HL-60/S4 (cell line): ENCODE results near the gene NDUFV3.
"Not testable (repeated sequence)": the region's sequence is repeated elsewhere in the genome, so short reads cannot be mapped to it uniquely, and the experiment has no call there.

Experiments used
- in situ Hi-C: fragments of 300-500 bp; cut with MboI; formaldehyde crosslinking; loops from 2 replicates; pipeline ENCODE4 v1.14.3; 2022; ENCODE audit warnings: low sequenced_read_pairs

NDUFV3 gene

DNA sequence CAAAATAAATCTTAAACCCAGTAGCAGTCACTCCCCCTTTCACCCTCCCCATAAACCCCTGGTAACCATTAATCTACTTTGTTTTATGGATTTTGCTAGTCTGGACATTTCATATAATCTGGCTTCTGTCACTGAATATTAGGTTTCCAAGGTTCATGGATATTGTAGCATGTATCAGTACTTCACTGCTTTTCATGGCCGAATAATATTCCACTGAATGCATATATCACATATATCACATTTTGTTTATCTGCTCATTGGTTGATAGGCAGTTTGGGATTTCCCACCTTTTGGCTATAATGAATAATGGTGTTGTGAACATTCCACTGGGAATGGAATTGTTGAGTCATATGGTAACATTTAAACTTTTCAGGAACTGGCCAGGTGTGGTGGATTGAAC lies 9.2 kb upstream of the NDUFV3 start:
- in situ Hi-C loops: no loop called here

- in situ Hi-C loops: no loop called here
Observed at GRCh38 chr21:42887326-42887725, 5.8 kb upstream of the NDUFV3 start.

- in situ Hi-C loops: no loop called here
Observed at GRCh38 chr21:42892582-42892930, 553 bp upstream of the NDUFV3 start.

DNA sequence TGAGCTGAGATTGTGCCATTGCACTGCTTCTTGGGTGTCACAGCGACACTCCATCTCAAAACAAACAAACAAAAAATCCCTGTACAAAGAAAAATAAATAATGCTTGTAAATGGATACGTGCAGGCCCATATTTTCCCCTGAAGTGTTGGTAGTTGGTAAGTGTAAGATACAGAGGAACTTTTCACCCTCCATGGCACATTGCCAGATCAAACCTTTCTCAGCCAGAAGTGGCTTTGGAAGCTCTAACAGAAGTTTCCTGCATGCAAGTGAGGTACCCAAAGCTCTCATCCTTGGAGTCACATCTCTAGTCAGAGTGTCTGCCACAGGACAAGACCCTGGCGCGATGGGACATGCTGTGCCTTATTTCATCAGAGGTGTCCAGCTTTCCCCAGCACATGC lies 7.3 kb downstream of the NDUFV3 start:
- in situ Hi-C loops: no loop called here

DNA sequence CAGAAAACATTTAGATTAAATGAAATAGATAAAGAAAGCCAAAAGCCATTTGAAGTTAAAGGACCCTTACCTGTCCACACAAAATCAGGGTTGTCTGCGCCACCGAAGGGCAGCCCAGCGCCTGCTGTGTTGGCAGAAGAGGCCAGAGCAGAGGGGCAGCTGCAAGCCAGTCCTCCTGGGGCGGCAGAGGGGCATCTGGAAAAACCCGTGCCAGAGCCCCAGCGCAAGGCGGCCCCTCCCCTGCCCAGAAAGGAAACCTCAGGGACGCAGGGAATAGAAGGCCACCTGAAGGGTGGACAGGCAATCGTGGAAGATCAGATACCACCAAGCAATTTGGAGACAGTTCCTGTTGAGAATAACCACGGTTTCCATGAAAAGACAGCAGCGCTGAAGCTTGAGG lies 10.7 kb downstream of the NDUFV3 start:
- in situ Hi-C loops: no loop called here

DNA sequence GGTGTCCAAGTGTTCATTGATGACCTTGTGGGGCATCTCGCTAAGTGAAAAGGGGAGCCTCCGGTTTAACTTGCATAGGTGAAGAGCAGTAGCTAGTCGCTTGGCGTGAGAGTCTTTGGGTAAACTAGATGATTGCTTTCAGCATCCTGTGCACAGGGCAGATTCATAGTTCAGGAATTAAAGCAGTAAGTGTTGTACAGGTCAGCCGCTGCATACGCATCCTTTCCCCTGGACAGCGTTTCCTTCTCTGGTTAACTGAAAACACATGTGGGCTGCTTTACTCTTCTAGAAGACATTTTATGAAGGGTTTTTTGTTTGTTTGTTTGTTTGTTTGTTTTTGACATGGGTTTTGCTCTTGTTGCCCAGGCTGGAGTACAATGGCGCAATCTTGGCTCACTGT lies 12.1 kb downstream of the NDUFV3 start:
- in situ Hi-C loops: no loop called here

DNA sequence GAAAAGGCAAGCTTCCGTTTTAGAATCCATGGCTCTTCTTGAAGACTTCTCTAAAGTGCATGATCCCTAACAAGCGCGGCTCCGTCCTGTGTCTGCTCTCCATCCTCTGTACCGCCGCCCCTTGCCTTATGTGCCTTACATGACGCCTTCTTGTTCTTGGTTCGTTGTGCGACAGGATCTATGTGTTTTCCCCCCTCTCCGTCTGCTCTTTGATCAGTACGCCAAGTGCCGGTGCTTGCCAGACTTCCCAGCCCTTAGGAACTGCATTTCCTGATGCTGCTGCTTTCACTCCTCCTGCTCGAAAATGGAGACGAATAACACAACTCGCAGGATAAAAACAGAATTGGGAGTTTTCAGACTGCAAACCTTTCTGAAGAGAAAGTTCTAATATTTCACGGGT lies 13.1 kb downstream of the NDUFV3 start:
- in situ Hi-C loops: no loop called here

GRCh38 chr21:42908484-42908883 lies 15.4 kb downstream of the NDUFV3 start:
- in situ Hi-C loops: not testable (repeated sequence)

DNA sequence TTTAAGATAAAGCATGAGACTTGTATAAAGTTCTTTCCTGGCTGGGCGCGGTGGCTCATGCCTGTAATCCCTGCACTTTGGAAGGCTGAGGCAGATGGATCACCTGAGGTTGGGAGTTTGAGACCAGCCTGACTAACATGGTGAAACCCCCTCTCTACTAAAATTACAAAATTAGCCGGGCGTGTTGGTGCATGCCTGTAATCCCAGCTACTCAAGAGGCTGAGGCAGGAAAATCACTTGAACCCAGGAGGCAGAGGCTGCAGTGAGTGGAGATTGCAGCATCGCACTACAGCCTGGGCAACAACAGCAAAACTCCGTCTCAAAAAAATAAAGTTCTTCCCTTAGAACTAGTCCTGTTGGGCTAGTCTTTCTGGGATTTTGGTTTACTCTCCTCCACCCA lies 18.8 kb downstream of the NDUFV3 start:
- in situ Hi-C loops: not testable (repeated sequence)

GRCh38 chr21:42913476-42913875 lies 20.4 kb downstream of the NDUFV3 start:
- in situ Hi-C loops: no loop called here

DNA sequence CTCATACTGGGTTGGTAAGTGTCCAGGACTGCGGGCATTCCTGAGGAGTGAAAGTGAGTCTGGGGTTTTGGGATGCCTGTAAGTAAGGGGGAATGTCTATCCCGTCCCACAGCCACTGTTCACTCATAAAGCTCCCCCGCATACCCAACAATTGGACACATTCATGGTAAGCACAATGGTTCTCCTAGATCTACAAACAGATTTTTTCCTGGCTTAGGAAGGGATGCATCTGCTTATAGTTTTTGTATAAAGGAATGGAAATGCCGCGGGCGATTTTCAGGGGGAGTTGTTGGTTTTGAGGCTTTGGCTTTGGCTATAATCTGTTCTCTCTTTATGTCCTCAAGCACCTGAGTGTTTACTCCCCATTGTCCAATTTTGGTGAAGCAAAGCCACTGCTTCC lies 25.2 kb downstream of the NDUFV3 start:
- in situ Hi-C loops: no loop called here

DNA sequence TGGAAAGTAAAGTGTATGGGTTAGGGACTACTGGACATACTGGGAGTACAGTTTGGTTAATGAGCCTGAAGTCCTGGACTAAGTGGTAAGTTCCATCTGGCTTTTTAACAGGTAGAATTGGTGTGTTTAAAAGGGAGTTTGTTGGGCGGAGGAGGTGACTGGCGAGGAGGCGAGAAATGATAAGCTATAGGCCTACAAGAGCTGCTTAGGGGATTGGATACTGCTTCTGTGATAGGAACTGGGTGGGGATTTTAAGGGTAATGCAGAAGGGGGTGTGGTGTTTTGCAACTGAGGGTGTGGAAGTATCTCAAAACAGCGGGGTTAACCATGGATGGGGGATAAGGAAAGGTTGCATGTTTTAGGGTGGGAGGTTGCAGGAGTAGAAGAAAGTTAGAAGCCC lies 28.8 kb downstream of the NDUFV3 start:
- in situ Hi-C loops: no loop called here

- in situ Hi-C loops: no loop called here
Observed at GRCh38 chr21:42922918-42923317, 29.8 kb downstream of the NDUFV3 start.

DNA sequence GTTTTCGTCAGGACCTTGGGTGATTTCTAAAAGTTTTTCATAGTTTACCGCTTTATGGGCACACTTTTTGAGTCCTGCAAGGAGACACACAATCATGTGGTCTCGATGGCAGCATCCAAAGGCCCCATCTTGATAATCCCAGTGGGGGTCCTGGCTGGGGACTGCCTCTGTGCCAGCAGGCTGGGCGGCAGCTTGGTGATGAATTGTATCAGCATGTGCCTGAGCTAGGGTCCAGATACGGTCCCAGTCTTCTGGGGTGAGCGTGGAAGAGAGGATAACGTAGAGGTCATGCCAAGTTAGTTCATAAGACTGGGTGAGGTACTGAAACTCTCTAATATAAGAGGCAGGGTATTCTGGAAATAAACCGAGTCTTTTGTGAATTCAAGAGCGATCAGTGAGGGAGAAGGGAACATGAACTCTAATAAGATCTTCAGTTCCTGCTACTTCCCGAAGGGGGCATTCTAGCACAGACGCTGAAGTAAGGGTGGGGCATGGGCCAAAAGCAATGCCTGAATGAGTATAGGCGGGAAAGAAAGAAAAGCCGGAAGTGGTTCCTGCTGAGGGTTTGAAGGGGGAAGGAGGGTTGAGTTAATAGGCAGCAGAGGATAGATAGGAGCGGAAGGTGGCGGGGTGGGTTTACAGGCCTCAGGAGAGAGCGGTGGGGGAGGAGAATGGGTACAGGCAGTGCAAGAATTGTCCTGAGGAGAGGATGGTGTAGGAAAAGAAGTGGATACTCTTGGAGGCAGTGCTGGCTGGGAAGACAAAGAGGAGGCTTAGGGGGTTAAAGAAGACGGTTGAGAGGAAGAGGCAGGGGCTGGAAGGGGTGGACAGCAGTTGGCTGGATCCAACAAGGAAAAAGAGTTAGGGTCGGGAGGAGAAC lies 30.7 kb downstream of the NDUFV3 start:
- in situ Hi-C loops: no loop called here

GRCh38 chr21:42924433-42924751 lies 31.3 kb downstream of the NDUFV3 start:
- in situ Hi-C loops: no loop called here

- in situ Hi-C loops: no loop called here
Observed at GRCh38 chr21:42925114-42925926, 32.2 kb downstream of the NDUFV3 start, which contains the start of gene ERVH48-1. Gene ERVH48-1, minus strand, starts transcription at chr21:42925630. Its CDS starts 6,624 bp downstream, at chr21:42919006.

DNA sequence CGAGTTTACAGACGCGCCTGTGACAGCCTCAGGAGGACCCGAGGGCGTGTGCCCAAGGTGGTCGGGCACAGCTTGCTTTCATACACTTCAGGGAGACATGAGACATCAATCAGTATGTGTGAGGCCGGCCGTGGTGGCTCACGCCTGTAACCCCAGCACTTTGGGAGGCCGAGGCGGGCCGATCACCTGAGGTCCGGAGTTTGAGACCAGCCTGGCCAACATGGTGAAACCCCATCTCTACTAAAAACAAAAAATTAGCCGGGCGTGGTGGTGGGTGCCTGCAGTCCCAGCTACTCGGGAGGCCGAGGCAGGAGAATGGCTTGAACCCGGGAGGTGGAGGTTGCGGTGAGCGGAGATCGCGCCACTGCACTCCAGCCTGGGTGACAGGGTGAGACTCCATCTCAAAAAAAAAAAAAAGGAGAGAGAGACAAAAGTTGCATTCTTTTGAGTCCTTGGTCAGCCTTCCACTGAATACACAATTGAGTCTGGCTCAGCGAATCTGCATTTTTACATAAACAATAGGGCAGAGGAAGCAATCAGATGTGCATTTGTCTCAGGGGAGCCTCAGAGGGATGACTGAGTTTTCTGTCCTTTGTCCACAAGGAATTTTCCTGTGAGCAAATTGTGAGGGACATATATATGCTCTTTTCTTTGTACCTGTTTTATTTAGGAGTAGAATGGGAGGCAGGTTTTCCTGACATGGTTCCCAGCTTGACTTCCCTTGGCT lies 34.5 kb downstream of the NDUFV3 start:
- in situ Hi-C loops: not testable (repeated sequence)

- in situ Hi-C loops: no loop called here
Observed at GRCh38 chr21:42929969-42930368, 36.9 kb downstream of the NDUFV3 start.

DNA sequence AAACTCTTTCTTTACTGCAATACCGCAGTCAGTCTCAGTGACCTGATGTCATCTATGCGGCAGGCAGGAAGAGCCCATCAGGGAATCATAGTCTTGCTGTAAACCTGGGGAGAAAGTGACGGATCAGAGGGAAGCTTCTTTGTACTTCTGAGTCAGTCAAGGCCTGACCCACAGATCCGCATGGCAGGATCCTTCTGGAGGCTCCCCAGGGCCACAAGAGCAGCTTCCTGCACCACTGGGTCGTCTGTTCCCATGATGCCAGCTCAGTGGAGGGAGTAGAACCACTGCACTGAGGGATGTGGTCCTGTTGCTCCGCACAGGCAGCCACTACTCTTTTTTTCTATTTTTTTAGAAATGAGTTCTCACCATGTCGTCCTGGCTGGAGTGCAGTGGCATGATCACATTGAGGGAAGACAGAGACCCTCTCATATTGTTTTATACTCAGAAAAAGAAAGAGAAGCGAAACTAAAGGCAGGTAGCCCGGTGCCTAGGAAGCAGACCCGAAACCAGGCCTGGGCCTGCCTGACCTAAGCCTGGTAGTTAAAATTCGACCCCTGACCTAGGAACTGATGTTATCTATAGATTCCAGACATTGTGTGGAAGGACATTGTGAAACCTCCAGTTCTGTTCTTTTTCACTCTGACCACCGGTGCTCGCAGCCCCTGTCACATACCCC lies 38.6 kb downstream of the NDUFV3 start:
- in situ Hi-C loops: no loop called here

DNA sequence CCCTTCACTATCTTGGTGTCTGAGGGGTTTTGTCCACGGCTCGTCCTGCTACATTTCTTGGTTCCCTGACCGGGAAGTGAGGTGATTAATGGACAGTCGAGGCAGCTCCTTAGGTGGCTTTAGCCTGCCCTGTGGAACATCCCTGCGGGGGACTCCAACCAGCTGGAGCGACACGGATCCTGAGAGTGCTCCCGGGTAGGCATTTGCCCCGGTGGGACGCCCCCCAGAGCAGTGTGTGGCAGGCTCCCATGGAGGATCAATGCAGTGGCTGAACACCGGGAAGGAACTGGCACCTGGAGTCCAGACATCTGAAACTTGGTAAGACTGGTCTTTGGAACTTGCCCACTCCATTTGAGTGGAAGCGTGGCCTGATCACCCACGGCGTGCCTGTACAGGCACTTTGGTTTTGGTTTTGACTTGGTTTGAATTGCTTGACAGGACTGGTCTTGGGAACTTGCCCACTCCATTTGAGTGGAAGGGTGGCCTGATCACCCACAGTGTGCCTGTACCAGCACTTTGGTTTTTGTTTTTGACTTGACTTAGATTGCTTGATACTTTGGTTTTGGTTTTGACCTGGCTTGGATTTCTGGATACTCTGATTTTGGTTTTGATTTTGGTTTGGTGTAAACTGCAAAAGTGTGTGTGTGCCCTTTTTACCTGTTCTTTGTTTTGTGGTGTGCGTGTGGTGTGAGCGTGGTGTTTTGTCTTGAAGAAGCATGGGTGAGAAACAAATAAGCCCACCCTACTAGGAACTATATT lies 39.4 kb downstream of the NDUFV3 start:
- in situ Hi-C loops: not testable (repeated sequence)
